Measurements from ENCODE around the gene MYO6. TPM values are rescaled to one million over a fixed set of nuclear protein-coding genes. Genes with fewer than 3 reads are reported as not detected.

The MYO6 gene
- total RNA-seq, 2 experiments from 2014 or later, result 6.3 to 7.6 TPM

GRCh38 chr6:75788894-75789293 lies 39.9 kb downstream of the MYO6 start:
- Mint-ChIP-seq H3K4me3 (no peak overlapping the region), H3K36me3 (peaks cover 2% of the 10 kb centered on the region), H3K27me3 (peaks cover 3% of the 10 kb centered on the region), H3K9me3 (ENCODE audit: low read depth) (no peaks in the 10 kb centered on the region), H3K27ac (no peak overlapping the region), H3K4me1 (no peaks in the 10 kb centered on the region)
- no peak for DNase-seq
- CTCF ChIA-PET, result no interaction called here
- ATAC-seq, result no peak

DNA sequence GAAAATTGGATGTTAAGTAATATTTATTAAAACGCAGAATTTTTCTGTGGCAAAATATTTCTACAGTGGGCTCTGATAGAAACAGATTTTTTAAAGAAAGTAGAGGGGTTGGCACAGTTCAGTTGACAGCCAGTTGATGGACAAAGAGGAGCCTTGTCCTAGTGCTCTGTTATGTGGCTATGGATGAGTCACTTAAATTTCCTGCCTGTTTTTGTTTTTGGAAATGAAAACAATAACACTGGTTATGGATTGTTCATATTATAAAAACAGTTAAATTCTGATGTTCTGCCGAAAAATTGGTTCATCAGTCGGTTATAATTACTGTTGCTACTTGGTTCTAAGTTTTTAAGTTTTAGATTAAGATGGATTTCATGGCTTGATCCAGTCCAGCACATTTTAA lies 42.8 kb downstream of the MYO6 start:
- no peak overlapping the region for H3K4me3 Mint-ChIP-seq
- no peaks in the 10 kb centered on the region for H3K4me1 Mint-ChIP-seq
- H3K27me3 Mint-ChIP-seq, result peaks cover 9% of the 10 kb centered on the region
- no peak overlapping the region for H3K27ac Mint-ChIP-seq
- CTCF ChIA-PET, result no interaction called here
- DNase-seq (no peak), ATAC-seq (no peak)
- no peaks in the 10 kb centered on the region for H3K36me3 Mint-ChIP-seq
- no peaks in the 10 kb centered on the region for H3K9me3 Mint-ChIP-seq (ENCODE audit: low read depth)

DNA sequence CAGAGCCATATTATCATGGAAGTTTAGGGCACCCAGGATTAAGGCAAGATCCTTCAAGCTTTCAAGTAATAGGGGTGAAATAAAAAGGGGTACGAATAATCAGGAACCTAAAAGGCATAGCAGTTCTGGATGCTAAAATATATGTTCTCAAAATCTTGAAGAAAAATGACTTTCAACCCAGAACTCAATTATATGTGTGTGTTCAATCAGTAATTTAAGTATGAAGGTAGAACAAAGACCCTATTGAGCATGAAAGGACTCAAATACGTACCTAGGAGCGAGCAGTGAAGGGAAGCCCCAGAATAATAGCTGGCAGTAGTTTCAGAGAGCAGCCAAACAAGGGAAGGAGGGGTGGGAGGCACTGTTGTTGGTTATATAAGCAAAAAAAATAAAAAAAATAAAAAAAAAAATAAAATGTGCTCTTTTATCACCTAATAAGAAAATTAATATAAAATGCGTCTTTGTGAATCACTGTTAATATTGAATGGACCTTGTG lies 45.4 kb downstream of the MYO6 start:
- H3K4me1 Mint-ChIP-seq, result no peaks in the 10 kb centered on the region
- H3K9me3 Mint-ChIP-seq (ENCODE audit: low read depth), result no peaks in the 10 kb centered on the region
- no peak overlapping the region for H3K4me3 Mint-ChIP-seq
- CTCF ChIA-PET, result no interaction called here
- H3K27ac Mint-ChIP-seq, result no peak overlapping the region
- ATAC-seq (no peak), DNase-seq (no peak)
- H3K36me3 Mint-ChIP-seq, result no peaks in the 10 kb centered on the region
- peaks cover 9% of the 10 kb centered on the region for H3K27me3 Mint-ChIP-seq

GRCh38 chr6:75794954-75795739 lies 46.1 kb downstream of the MYO6 start:
- Mint-ChIP-seq H3K4me1 (no peaks in the 10 kb centered on the region), H3K4me3 (no peak overlapping the region), H3K9me3 (ENCODE audit: low read depth) (no peaks in the 10 kb centered on the region), H3K36me3 (no peaks in the 10 kb centered on the region), H3K27ac (no peak overlapping the region), H3K27me3 (peaks cover 9% of the 10 kb centered on the region)
- CTCF ChIA-PET, result no interaction called here
- ATAC-seq (no peak), DNase-seq (no peak)

DNA sequence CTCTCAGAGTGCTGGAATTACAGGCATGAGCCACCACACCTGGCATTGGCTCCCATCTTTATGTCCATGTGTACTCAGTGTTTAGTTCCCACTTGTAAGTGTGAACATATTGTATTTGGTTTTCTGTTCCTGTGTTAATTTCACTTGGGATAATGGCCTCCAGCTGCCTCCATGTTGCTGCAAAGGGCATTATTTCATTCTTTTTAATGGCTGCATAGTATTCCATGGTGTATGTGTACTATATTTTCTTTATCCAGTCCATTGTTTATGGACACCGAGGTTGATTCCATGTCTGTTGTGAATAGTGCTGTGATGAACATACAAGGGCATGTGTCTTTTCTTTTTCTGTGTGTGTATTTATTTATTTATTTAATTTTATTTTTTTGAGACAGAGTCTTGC lies 47.7 kb downstream of the MYO6 start:
- ATAC-seq (no peak), DNase-seq (no peak)
- H3K27me3 Mint-ChIP-seq, result peaks cover 9% of the 10 kb centered on the region
- CTCF ChIA-PET, result no interaction called here
- no peaks in the 10 kb centered on the region for H3K9me3 Mint-ChIP-seq (ENCODE audit: low read depth)
- no peak overlapping the region for H3K27ac Mint-ChIP-seq
- H3K4me3 Mint-ChIP-seq, result no peak overlapping the region
- no peaks in the 10 kb centered on the region for H3K36me3 Mint-ChIP-seq
- H3K4me1 Mint-ChIP-seq, result no peaks in the 10 kb centered on the region

- no peak overlapping the region for H3K4me3 Mint-ChIP-seq
- ATAC-seq, result no peak
- H3K27ac Mint-ChIP-seq, result no peak overlapping the region
- no peaks in the 10 kb centered on the region for H3K36me3 Mint-ChIP-seq
- H3K4me1 Mint-ChIP-seq, result no peaks in the 10 kb centered on the region
- CTCF ChIA-PET, result no interaction called here
- DNase-seq, result no peak
- H3K27me3 Mint-ChIP-seq, result peaks cover under 1% of the 10 kb centered on the region
- H3K9me3 Mint-ChIP-seq (ENCODE audit: low read depth), result no peaks in the 10 kb centered on the region
Measured at GRCh38 chr6:75800133-75800532, 51.1 kb downstream of the MYO6 start.

DNA sequence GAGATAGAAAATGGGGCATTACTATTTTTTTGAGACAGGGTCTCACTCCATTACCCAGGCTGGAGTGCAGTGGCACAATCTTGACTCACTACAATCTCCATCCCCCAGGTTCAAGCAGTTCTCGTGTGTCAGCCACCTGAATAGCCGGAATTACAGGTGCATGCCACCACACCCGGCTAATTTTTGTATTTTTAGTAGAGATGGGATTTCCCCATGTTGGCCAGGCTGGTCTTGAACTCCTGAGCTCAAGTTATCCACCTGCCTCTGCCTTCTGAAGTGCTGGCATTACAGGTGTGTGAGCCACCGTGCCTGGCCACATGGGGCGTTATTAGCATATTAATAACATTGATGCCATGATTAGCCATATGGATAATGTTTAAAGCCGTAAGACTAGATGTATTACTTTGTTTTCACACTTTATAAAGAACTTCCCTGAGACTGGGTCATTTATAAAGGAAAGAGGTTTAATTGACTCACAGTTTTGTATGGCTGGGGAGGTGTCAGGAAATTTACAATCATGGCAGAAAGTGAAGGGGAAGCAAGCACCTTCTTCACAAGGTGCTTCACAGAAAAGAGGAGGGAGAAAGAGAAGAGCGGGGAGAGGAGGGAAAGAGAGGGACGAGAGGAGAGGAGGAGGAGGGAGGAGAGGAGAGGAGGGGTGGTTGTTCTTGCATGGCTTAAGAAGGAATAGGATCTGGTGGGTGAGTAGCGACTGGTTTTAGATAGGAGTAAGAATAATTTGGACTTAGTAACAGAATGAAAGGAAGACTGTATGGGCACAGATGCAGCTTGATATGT lies 51.9 kb downstream of the MYO6 start:
- no peaks in the 10 kb centered on the region for H3K36me3 Mint-ChIP-seq
- no peak overlapping the region for H3K4me3 Mint-ChIP-seq
- ATAC-seq, result no peak
- no peaks in the 10 kb centered on the region for H3K4me1 Mint-ChIP-seq
- H3K9me3 Mint-ChIP-seq (ENCODE audit: low read depth), result no peaks in the 10 kb centered on the region
- no peak overlapping the region for H3K27ac Mint-ChIP-seq
- CTCF ChIA-PET, result no interaction called here
- H3K27me3 Mint-ChIP-seq, result no peaks in the 10 kb centered on the region
- DNase-seq, result no peak

- CTCF ChIA-PET, result no interaction called here
Measured at GRCh38 chr6:75802366-75802765, 53.3 kb downstream of the MYO6 start.

DNA sequence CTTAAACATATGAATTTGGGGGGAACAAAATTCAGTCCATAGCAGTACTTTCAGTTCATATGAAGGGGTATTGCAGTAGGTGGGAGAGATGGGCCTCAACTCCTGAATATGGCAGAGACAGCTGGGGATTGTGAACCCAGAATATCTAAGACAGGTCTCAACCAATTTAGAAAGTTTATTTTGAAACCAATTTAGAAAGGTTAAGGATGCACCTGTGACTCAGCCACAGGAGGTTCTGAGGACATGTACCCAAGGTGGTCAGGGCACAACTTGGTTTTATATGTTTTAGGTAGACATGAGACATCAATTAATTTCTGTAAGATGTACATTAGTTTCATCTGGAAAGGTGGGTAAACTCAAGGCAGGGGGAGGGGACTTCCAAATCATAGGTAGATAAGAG lies 59.5 kb downstream of the MYO6 start:
- Mint-ChIP-seq H3K4me1 (no peaks in the 10 kb centered on the region), H3K4me3 (no peak overlapping the region), H3K9me3 (ENCODE audit: low read depth) (no peaks in the 10 kb centered on the region), H3K27ac (no peak overlapping the region), H3K27me3 (no peaks in the 10 kb centered on the region), H3K36me3 (no peaks in the 10 kb centered on the region)
- CTCF ChIA-PET, result no interaction called here
- ATAC-seq (no peak), DNase-seq (no peak)

More at GRCh38 chr6:75802366-75802765, 53.3 kb downstream of the MYO6 start:
- ATAC-seq (no peak), DNase-seq (no peak)
- Mint-ChIP-seq H3K27me3 (no peaks in the 10 kb centered on the region), H3K27ac (no peak overlapping the region), H3K4me3 (no peak overlapping the region), H3K36me3 (no peaks in the 10 kb centered on the region), H3K9me3 (ENCODE audit: low read depth) (no peaks in the 10 kb centered on the region), H3K4me1 (no peaks in the 10 kb centered on the region)

DNA sequence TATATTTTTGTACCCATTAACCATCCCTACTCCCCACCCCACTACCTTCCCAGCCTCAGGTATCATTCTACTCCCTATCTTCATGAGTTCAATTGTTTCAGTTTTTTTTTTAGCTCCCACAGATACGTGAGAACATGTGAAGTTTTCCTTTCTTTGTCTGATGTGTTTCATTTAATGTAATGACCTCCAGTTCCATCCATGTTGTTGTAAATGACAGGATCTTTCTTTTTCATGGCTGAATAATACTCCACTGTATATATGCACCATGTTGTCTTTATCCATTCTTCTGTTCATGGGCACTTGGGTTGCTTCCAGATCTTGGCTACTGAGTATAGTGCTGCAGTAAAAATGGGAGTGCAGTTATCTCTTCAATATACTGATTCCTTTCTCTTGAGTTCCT lies 63.5 kb downstream of the MYO6 start:
- Mint-ChIP-seq H3K27me3 (no peaks in the 10 kb centered on the region), H3K36me3 (no peaks in the 10 kb centered on the region), H3K4me3 (no peak overlapping the region), H3K27ac (no peak overlapping the region), H3K9me3 (ENCODE audit: low read depth) (no peaks in the 10 kb centered on the region), H3K4me1 (no peaks in the 10 kb centered on the region)
- CTCF ChIA-PET, result no interaction called here
- ATAC-seq, result no peak
- no peak for DNase-seq

- H3K27me3 Mint-ChIP-seq, result no peaks in the 10 kb centered on the region
- no peak overlapping the region for H3K4me3 Mint-ChIP-seq
- no peaks in the 10 kb centered on the region for H3K4me1 Mint-ChIP-seq
- ATAC-seq (no peak), DNase-seq (no peak)
- no peaks in the 10 kb centered on the region for H3K36me3 Mint-ChIP-seq
- no peaks in the 10 kb centered on the region for H3K9me3 Mint-ChIP-seq (ENCODE audit: low read depth)
- CTCF ChIA-PET, result no interaction called here
- no peak overlapping the region for H3K27ac Mint-ChIP-seq
Measured at GRCh38 chr6:75813476-75814250, 64.6 kb downstream of the MYO6 start.

DNA sequence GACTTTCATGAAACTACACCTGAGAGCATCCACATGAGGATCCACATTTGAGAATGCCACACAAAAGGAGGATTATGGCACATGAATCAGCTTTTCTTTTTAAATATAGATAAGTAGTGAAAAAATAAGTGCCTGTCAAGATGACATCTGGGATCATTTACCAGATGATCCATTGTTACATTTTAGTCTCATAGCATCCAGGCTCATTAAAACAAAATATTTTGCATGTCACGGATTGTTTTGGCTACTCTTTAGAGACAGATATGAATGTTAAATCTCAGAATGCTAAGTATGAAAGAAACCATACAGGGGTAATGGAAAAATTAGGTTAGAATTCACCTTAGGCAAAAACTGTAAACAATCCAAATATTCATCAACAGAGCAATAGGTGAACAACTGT lies 66.7 kb downstream of the MYO6 start:
- ATAC-seq (no peak), DNase-seq (no peak)
- no peaks in the 10 kb centered on the region for H3K36me3 Mint-ChIP-seq
- no peaks in the 10 kb centered on the region for H3K27me3 Mint-ChIP-seq
- H3K9me3 Mint-ChIP-seq (ENCODE audit: low read depth), result no peaks in the 10 kb centered on the region
- H3K4me3 Mint-ChIP-seq, result no peak overlapping the region
- no peak overlapping the region for H3K27ac Mint-ChIP-seq
- CTCF ChIA-PET, result no interaction called here
- H3K4me1 Mint-ChIP-seq, result no peaks in the 10 kb centered on the region

GRCh38 chr6:75818098-75818855 lies 69.2 kb downstream of the MYO6 start:
- H3K4me1 Mint-ChIP-seq, result no peaks in the 10 kb centered on the region
- no peaks in the 10 kb centered on the region for H3K9me3 Mint-ChIP-seq (ENCODE audit: low read depth)
- no peak overlapping the region for H3K4me3 Mint-ChIP-seq
- CTCF ChIA-PET, result no interaction called here
- ATAC-seq (no peak), DNase-seq (no peak)
- H3K27ac Mint-ChIP-seq, result no peak overlapping the region
- no peaks in the 10 kb centered on the region for H3K27me3 Mint-ChIP-seq
- no peaks in the 10 kb centered on the region for H3K36me3 Mint-ChIP-seq

Measured in activated CD8-positive, alpha-beta memory T cell treated with anti-CD3 and anti-CD28 coated beads, Interleukin-2, amount 10 ng/mL, durations not matched to agents 7 days and 5 days (primary cell).